BJ (cell line): ENCODE data around the gene ZFAND5. TPM values are rescaled to one million over a fixed set of nuclear protein-coding genes. Genes with fewer than 3 reads are reported as not detected.
A peak's percentile ranks its signal among the peaks of the same experiment; 100 is the strongest.

Experiments
- CTCF ChIA-PET: fragments of 350-600 bp; formaldehyde crosslinking; extraction: SDS; loops from one replicate; lab custom pipeline; 2021; ENCODE audit warnings: antibody characterized with exemption, inconsistent platforms; lab: Yijun Ruan, JAX
- POLR2A ChIA-PET: fragments of 300-600 bp; sonication (Branson Sonifier 250); formaldehyde crosslinking; extraction: SDS; loops from one replicate; lab custom pipeline; 2021; ENCODE audit warnings: antibody characterized with exemption; lab: Charles Lee
- DNase-seq: peaks from one replicate; pipeline ENCODE4 v3.0.0-alpha.2; 2011; ENCODE audit warnings: low read depth
- H3K27me3 ChIP-seq: 2 replicates; pipeline ENCODE4 v1.6.0; 2011; ENCODE audit warnings: low read length; ENCODE audit not compliant: control insufficient read depth, insufficient read depth
- H3K36me3 ChIP-seq: 2 replicates; pipeline ENCODE4 v1.5.1; 2011; ENCODE audit warnings: low read length; ENCODE audit not compliant: control insufficient read depth, insufficient read depth
- H3K4me3 ChIP-seq: 2 replicates; pipeline ENCODE4 v1.5.1; 2011; ENCODE audit warnings: low read depth, mild to moderate bottlenecking, control low read depth, low read length
- CTCF ChIP-seq: IDR thresholded peaks from 2 replicates; pipeline ENCODE4 v1.5.1; 2011; ENCODE audit warnings: low read depth, mild to moderate bottlenecking, control low read depth, inconsistent platforms, low read length, moderate library complexity; ENCODE audit not compliant: insufficient read depth
- polyA plus RNA-seq: library from polyadenylated mRNA; depleted of rRNA; stranded (reverse); fragments of >200 nt; gene quantifications from 2 replicates; pipeline ENCODE4 v1.2.3, GENCODE V29; 2011

The ZFAND5 gene
- polyA plus RNA-seq, 1 experiment: 172 TPM

DNA sequence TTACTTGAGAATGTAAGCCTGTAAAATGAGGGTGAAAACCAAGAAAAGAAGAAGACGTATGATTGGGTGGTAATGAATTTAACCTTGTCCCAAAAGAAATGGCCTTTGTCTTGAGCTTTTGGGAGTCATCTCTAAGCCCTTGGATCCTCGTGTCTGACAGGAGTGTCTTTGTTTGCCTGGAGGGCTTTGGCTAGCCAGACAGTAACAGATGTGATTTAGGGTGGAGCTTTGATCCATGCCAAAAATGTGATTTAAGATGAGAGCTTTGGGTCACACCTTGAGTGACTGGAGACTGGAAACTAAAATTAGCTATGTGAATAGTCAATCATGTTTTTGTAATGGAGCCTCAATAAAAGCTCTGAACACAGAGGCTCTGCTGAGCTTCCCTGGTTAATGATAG is 25.9 kb upstream of the ZFAND5 start:
- no peak for DNase-seq
- H3K4me3 ChIP-seq: no peak overlapping the region
- H3K36me3 ChIP-seq: no peaks in the 10 kb centered on the region
- ChIA-PET POLR2A (interaction anchor here (0.6 kb wide), 1 partner anchor 237 kb away, joined by 5 read pairs; no protein-coding TSS in a partner anchor), CTCF (interaction anchor here (0.7 to 1.3 kb wide), 3 partner anchors 13 to 38 kb away, joined by 3 read pairs; no protein-coding TSS in a partner anchor)
- H3K27me3 ChIP-seq: no peaks in the 10 kb centered on the region
- no peak for TF ChIP-seq CTCF

- no peak for DNase-seq
- H3K4me3 ChIP-seq: no peak overlapping the region
- CTCF ChIA-PET: interaction anchor here (0.6 kb wide), 1 partner anchor 196 kb away, joined by 3 read pairs; no protein-coding TSS in a partner anchor
- no peaks in the 10 kb centered on the region for H3K36me3 ChIP-seq
- H3K27me3 ChIP-seq: no peaks in the 10 kb centered on the region
- no peak for TF ChIP-seq CTCF
- POLR2A ChIA-PET: no interaction called here
Measured at GRCh38 chr9:72386186-72386585, 21.2 kb upstream of the ZFAND5 start.

DNA sequence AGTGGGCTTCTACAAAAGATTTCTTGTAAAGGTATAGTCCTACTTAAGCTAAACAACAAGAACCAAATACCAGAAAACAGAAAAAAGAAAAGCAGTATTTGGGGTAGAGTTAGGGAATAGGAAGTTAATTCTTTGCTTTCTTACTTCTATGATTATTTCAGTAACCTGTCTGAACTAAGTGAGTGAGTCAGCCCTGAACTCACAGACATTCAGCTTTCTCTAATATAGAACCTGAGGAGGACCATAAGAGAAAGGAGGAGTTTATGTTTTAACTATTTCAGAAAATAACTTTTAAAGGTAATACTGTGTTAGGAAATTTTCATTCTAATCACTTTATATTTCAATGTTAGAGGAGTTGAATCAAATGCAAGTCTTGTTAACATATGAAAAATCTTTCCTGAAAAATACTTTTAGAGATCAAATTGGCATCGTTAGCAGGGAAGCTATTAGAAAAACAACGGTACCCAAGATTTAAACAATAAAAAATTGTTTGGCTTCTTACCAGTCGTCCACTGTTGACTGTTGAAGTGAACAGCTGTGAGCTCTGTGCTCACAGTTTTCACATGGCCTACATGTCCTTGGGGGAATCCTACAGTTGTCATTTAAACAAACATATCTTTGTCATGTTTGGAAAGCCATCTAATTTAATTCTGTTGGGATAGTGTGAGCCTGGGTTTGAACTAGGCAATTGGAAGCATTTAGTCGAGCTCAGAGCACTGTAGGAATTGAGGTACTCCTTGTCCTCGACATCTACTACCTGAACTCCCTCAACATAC is 19.9 kb upstream of the ZFAND5 start:
- H3K36me3 ChIP-seq: no peaks in the 10 kb centered on the region
- no peaks in the 10 kb centered on the region for H3K27me3 ChIP-seq
- POLR2A ChIA-PET: interaction anchor here (1.5 kb wide), 1 partner anchor 19 kb away, joined by 8 read pairs; the partner anchor contains the start of gene ZFAND5
- no peak overlapping the region for H3K4me3 ChIP-seq
- no peak for DNase-seq
- CTCF ChIA-PET: interaction anchor here (1.0 to 1.7 kb wide), 4 partner anchors 12 to 208 kb away, joined by 3 to 4 read pairs (median 3); no protein-coding TSS in a partner anchor
- TF ChIP-seq CTCF: no peak

- Histone ChIP-seq H3K27me3 (no peaks in the 10 kb centered on the region), H3K4me3 (no peak overlapping the region), H3K36me3 (no peaks in the 10 kb centered on the region)
- ChIA-PET POLR2A (interaction anchor here (0.6 to 1.5 kb wide), 4 partner anchors 19 to 377 kb away, joined by 3 to 8 read pairs (median 6); partner anchors contain the start of gene ZFAND5), CTCF (interaction anchor here (0.6 to 1.7 kb wide), 5 partner anchors 12 to 208 kb away, joined by 3 read pairs; no protein-coding TSS in a partner anchor)
- DNase-seq: peak; percentile 71
- TF ChIP-seq CTCF: no peak
Measured at GRCh38 chr9:72383978-72384709, 19.1 kb upstream of the ZFAND5 start.

GRCh38 chr9:72382405-72382804 is 17.4 kb upstream of the ZFAND5 start:
- ChIA-PET POLR2A (interaction anchor here (0.6 kb wide), 1 partner anchor 772 kb away, joined by 3 read pairs; no protein-coding TSS in a partner anchor), CTCF (no interaction called here)
- TF ChIP-seq CTCF: no peak
- Histone ChIP-seq H3K36me3 (no peaks in the 10 kb centered on the region), H3K4me3 (no peak overlapping the region), H3K27me3 (no peaks in the 10 kb centered on the region)
- DNase-seq: no peak
